ENCODE data around the gene GJD3. TPM values are rescaled to one million over a fixed set of nuclear protein-coding genes. Genes with fewer than 3 reads are reported as not detected.
A peak's percentile ranks its signal among the peaks of the same experiment; 100 is the strongest.

The GJD3 gene
- total RNA-seq, 2 experiments from 2014 or later: not detected

DNA sequence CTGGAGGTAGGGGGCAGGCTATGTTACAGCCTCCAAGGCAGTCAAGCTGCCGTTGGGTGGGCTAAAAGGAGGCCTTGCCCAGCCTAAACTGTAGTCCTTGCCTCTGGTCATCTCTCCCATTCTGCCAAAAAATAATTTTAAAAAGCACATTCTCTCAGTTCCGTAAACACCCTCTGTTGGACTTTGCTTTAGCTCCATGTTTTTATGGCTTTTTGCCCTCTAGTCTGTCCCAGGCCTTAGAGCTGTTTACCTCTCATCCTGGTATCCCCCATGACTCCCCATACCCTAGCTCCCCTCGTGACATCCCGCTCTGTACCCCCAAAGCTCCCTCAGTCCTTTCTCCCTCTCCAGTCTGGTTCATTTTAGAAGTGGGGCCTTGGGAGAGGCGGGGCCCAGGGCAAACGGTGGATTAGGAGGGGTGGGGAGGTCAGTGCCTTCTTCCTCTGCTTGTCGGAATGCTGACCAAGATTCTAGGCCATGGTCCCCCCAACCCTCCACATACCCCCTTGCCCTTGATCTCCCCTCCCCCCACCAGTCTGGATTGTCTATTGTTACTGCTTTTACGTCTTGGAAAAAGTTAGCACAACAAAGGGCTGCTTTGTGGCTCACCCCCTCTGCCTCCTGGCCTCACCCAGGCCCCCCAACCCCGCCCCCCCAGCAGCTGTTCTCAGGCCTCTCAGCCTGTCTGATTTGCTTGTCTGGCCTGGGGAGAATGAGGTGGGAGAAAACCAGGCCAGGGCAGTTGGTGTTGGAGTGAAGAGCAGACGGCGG lies 18.4 kb downstream of the GJD3 start:
- Mint-ChIP-seq H3K4me1 (peaks cover 51% of the 10 kb centered on the region), H3K27me3 (no peaks in the 10 kb centered on the region), H3K36me3 (ENCODE audit: low read depth) (peaks cover 15% of the 10 kb centered on the region), H3K9me3 (ENCODE audit: low read depth) (no peaks in the 10 kb centered on the region), H3K4me3 (peak overlapping the region; percentile 39), H3K27ac (peak overlapping the region; percentile 11)
- POLR2A ChIA-PET: no interaction called here
- CTCF ChIA-PET: interaction anchor here (0.6 to 2.1 kb wide), 9 partner anchors 9 to 1362 kb away, joined by 3 to 8 read pairs (median 3); no protein-coding TSS in a partner anchor
- intact Hi-C loops (cut with DNase I, micrococcal nuclease): loop anchor here in 1 of 2 experiments (1.0 kb wide), 1 partner anchor 159 kb away; no protein-coding TSS in a partner anchor
- no peak for DNase-seq
- ATAC-seq: no peak

DNA sequence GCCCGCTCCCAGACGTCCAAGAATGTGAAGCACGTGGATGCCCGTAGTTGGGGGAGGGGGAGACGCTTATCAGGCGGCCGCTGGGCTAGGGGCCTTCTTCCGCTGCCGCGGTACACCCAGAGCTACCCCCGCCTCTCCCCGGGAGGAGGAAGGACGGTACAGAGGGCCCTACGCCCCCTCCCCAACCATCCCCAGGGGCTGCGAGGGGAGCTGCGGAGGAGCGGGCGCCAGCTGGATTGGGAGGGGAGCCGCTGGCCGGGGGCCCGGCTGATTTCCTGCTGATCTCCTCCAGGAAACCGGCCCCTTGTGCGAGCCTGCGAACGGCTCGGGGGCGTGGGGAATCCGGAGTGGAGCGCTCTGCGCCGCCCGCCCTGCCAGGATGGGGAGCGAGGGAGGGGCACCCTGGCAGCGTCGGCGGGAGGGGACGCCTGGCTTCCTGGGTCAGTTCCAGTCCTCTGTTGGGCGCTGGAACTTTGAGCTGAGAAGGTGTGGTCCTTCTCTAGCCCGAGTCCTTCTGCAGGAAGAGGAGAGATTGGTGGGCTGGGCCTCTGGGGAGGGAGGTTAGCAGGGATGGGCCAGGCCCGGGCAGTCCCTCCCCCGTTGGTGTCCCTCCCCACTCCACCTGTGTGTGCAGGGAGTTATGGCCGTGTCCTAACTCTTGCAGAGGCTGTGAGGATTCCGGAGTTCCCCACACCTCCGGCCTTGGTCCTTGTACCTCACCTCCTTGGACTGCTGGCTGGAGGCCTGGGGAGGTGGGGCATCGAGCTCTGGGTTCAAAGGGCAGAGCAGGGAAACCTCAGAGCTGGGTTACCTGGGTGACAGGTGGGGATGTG lies 19.2 kb downstream of the GJD3 start:
- H3K27ac Mint-ChIP-seq: peak overlapping the region; percentile 55
- POLR2A ChIA-PET: no interaction called here
- intact Hi-C loops (cut with DNase I, micrococcal nuclease): no loop called here
- no peaks in the 10 kb centered on the region for H3K27me3 Mint-ChIP-seq
- peak overlapping the region; percentile 39 for H3K4me3 Mint-ChIP-seq
- CTCF ChIA-PET: interaction anchor here (0.6 to 2.1 kb wide), 10 partner anchors 9 to 1362 kb away, joined by 3 to 8 read pairs (median 4); no protein-coding TSS in a partner anchor
- peaks cover 58% of the 10 kb centered on the region for H3K4me1 Mint-ChIP-seq
- ATAC-seq (peak; percentile 6), DNase-seq (peak; percentile 52)
- H3K36me3 Mint-ChIP-seq (ENCODE audit: low read depth): peaks cover 15% of the 10 kb centered on the region
- no peaks in the 10 kb centered on the region for H3K9me3 Mint-ChIP-seq (ENCODE audit: low read depth)

- H3K9me3 Mint-ChIP-seq (ENCODE audit: low read depth): no peaks in the 10 kb centered on the region
- ATAC-seq (no peak), DNase-seq (no peak)
- H3K4me1 Mint-ChIP-seq: peaks cover 64% of the 10 kb centered on the region
- H3K4me3 Mint-ChIP-seq: peak overlapping the region; percentile 39
- intact Hi-C loops (cut with DNase I, micrococcal nuclease): loop anchor here in 1 of 2 experiments (5.0 kb wide), 2 partner anchors 37 to 127 kb away; partner anchors contain the start of genes RARA and WIPF2
- no peaks in the 10 kb centered on the region for H3K27me3 Mint-ChIP-seq
- peak overlapping the region; percentile 39 for H3K27ac Mint-ChIP-seq
- H3K36me3 Mint-ChIP-seq (ENCODE audit: low read depth): peaks cover 10% of the 10 kb centered on the region
- CTCF ChIA-PET: interaction anchor here (0.7 to 2.1 kb wide), 8 partner anchors 10 to 175 kb away, joined by 3 to 8 read pairs (median 4); no protein-coding TSS in a partner anchor
- POLR2A ChIA-PET: interaction anchor here (0.7 kb wide), 1 partner anchor 49 kb away, joined by 3 read pairs; no protein-coding TSS in a partner anchor
Measured at GRCh38 chr17:40344421-40345160, 19.9 kb downstream of the GJD3 start.

- ATAC-seq: no peak
- POLR2A ChIA-PET: no interaction called here
Measured at GRCh38 chr17:40343219-40344119, 21.1 kb downstream of the GJD3 start.

DNA sequence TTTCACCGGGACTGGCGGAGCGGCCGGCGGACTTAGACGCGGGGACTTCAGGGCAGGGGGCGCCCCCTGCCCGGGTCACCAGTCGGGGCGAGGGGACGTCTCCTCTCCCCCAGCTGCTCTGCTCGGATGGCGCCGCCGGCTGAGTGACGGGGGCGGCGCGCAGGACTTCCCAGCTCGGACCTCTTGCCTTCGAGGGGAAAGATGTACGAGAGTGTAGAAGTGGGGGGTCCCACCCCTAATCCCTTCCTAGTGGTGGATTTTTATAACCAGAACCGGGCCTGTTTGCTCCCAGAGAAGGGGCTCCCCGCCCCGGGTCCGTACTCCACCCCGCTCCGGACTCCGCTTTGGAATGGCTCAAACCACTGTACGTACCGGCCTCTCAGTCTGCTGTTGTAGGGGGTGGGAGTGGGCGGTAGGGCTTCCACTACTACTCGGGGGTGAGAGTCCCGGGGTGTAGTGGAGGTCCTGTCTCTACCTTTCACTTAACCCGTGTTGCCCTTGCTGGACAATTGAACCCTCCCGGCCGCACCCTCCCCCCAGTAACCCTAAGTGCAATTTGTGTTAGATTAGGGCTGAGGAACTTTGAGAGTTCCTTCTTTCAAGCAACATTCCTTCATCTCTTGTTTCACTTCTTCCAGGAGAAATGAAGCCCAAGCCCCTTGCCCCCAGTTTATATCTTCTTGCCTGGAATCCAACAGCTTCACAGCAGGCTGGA lies 21.9 kb downstream of the GJD3 start:
- peaks cover 76% of the 10 kb centered on the region for H3K4me1 Mint-ChIP-seq
- ChIA-PET POLR2A (interaction anchor here (0.6 kb wide), 1 partner anchor 102 kb away, joined by 6 read pairs; no protein-coding TSS in a partner anchor), CTCF (interaction anchor here (1.5 kb wide), 1 partner anchor 12 kb away, joined by 7 read pairs; no protein-coding TSS in a partner anchor)
- no peaks in the 10 kb centered on the region for H3K27me3 Mint-ChIP-seq
- DNase-seq (no peak), ATAC-seq (no peak)
- peaks cover 6% of the 10 kb centered on the region for H3K36me3 Mint-ChIP-seq (ENCODE audit: low read depth)
- H3K4me3 Mint-ChIP-seq: peak overlapping the region; percentile 58
- intact Hi-C loops (cut with DNase I, micrococcal nuclease): loop anchor here in 1 of 2 experiments (5.0 kb wide), 2 partner anchors 35 to 125 kb away; partner anchors contain the start of genes RARA and WIPF2
- peak overlapping the region; percentile 31 for H3K27ac Mint-ChIP-seq
- H3K9me3 Mint-ChIP-seq (ENCODE audit: low read depth): no peaks in the 10 kb centered on the region

More at GRCh38 chr17:40343219-40344119, 21.1 kb downstream of the GJD3 start:
- Mint-ChIP-seq H3K36me3 (ENCODE audit: low read depth) (peaks cover 6% of the 10 kb centered on the region), H3K27me3 (no peaks in the 10 kb centered on the region), H3K27ac (no peak overlapping the region), H3K4me1 (peaks cover 71% of the 10 kb centered on the region), H3K9me3 (ENCODE audit: low read depth) (no peaks in the 10 kb centered on the region), H3K4me3 (peak overlapping the region; percentile 58)
- DNase-seq: no peak
- intact Hi-C loops (cut with DNase I, micrococcal nuclease): loop anchor here in 1 of 2 experiments (5.0 kb wide), 2 partner anchors 36 to 126 kb away; partner anchors contain the start of genes RARA and WIPF2
- CTCF ChIA-PET: interaction anchor here (0.6 to 1.5 kb wide), 8 partner anchors 11 to 271 kb away, joined by 3 to 7 read pairs (median 4); no protein-coding TSS in a partner anchor

GRCh38 chr17:40341808-40342503 lies 22.6 kb downstream of the GJD3 start:
- DNase-seq: no peak
- no peak for ATAC-seq
- ChIA-PET CTCF (interaction anchor here (1.2 kb wide), 1 partner anchor 39 kb away, joined by 5 read pairs; no protein-coding TSS in a partner anchor), POLR2A (interaction anchor here (0.6 to 1.0 kb wide), 2 partner anchors 101 to 241 kb away, joined by 3 to 6 read pairs; no protein-coding TSS in a partner anchor)
- Mint-ChIP-seq H3K4me1 (peaks cover 80% of the 10 kb centered on the region), H3K9me3 (ENCODE audit: low read depth) (no peaks in the 10 kb centered on the region), H3K27me3 (no peaks in the 10 kb centered on the region), H3K4me3 (peak overlapping the region; percentile 60), H3K36me3 (ENCODE audit: low read depth) (peaks cover 7% of the 10 kb centered on the region), H3K27ac (no peak overlapping the region)
- intact Hi-C loops (cut with DNase I, micrococcal nuclease): loop anchor here (1.0 to 5.0 kb wide), 6 partner anchors 19 to 125 kb away; partner anchors contain the start of genes RARA (in 1 of the 2) and WIPF2 (in 1 of the 2)

- no peaks in the 10 kb centered on the region for H3K27me3 Mint-ChIP-seq
- ATAC-seq (peak; percentile 87), DNase-seq (peak; percentile 93)
- no peaks in the 10 kb centered on the region for H3K9me3 Mint-ChIP-seq (ENCODE audit: low read depth)
- H3K4me1 Mint-ChIP-seq: peaks cover 74% of the 10 kb centered on the region
- H3K36me3 Mint-ChIP-seq (ENCODE audit: low read depth): peaks cover 9% of the 10 kb centered on the region
- CTCF ChIA-PET: interaction anchor here (0.7 to 2.5 kb wide), 7 partner anchors 10 to 59 kb away, joined by 3 to 16 read pairs (median 5); no protein-coding TSS in a partner anchor
- POLR2A ChIA-PET: interaction anchor here (0.5 to 1.1 kb wide), 4 partner anchors 15 to 240 kb away, joined by 3 to 6 read pairs (median 3); no protein-coding TSS in a partner anchor
- peak overlapping the region; percentile 60 for H3K4me3 Mint-ChIP-seq
- intact Hi-C loops (cut with DNase I, micrococcal nuclease): loop anchor here (1.0 to 5.0 kb wide), 6 partner anchors 18 to 124 kb away; partner anchors contain the start of genes RARA (in 1 of the 2) and WIPF2 (in 1 of the 2)
- peak overlapping the region; percentile 85 for H3K27ac Mint-ChIP-seq
Measured at GRCh38 chr17:40340880-40341807, 23.4 kb downstream of the GJD3 start.

DNA sequence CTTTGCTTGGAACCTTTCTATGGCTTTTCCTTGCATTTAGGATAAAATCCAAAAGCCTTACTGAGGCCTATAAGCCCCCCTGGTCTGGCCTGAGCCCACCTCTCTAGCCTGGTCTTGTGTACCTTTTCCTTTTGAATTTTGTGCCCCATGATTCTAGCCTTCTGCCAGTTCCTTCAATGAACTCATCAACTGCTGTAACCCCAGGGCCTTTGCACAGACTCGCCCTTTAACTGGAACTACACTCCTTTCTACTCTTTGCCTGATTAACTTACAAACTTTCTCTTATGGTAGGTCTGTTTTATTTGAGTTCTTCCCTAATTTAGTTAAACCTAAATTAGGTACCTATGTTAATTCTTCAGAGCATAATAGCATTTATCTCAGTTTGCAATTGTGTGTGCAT lies 24.2 kb downstream of the GJD3 start:
- peak overlapping the region; percentile 32 for H3K27ac Mint-ChIP-seq
- peaks cover 66% of the 10 kb centered on the region for H3K4me1 Mint-ChIP-seq
- ATAC-seq (no peak), DNase-seq (no peak)
- H3K36me3 Mint-ChIP-seq (ENCODE audit: low read depth): peaks cover 9% of the 10 kb centered on the region
- intact Hi-C loops (cut with DNase I, micrococcal nuclease): loop anchor here in 1 of 2 experiments (2.0 to 5.0 kb wide), 3 partner anchors 18 to 123 kb away; partner anchors contain the start of genes RARA and WIPF2
- CTCF ChIA-PET: interaction anchor here (0.7 to 2.5 kb wide), 4 partner anchors 9 to 58 kb away, joined by 3 to 16 read pairs (median 6); no protein-coding TSS in a partner anchor
- H3K27me3 Mint-ChIP-seq: no peaks in the 10 kb centered on the region
- POLR2A ChIA-PET: interaction anchor here (1.1 kb wide), 1 partner anchor 15 kb away, joined by 3 read pairs; no protein-coding TSS in a partner anchor
- H3K9me3 Mint-ChIP-seq (ENCODE audit: low read depth): no peaks in the 10 kb centered on the region
- no peak overlapping the region for H3K4me3 Mint-ChIP-seq
